ENCODE data around the gene PCDHB9.

GRCh38 chr5:141236516-141237313 lies 49.8 kb downstream of the PCDHB9 start:
- TF ChIP-seq TAF1 (IDR thresholded peaks at IDR 0.05; ENCODE audit: borderline replicate concordance, low read depth, low read length) (no peak), POLR2AphosphoS5 (IDR thresholded peaks at IDR 0.05; ENCODE audit: low read depth, low read length) (no peak), POLR2A (IDR thresholded peaks at IDR 0.05; ENCODE audit: low read depth, low read length) (no peak)

All from GM12892 (cell line).